Body of pancreas (tissue), 4 donors: ENCODE data around the gene DBNL.

Experiments
- CTCF ChIP-seq, 7 experiments: fragments of 450-650 bp in 4 of 7; fragments of 200-600 bp in 3 of 7; sonication (generic) in 3 of 7; IDR thresholded peaks; one replicate each; pipeline ENCODE4 v1.5.1; 2016 to 2019; ENCODE audit warnings: antibody characterized with exemption in 7 of 7
- POLR2A ChIP-seq, 3 donors: fragments of 450-650 bp; IDR thresholded peaks; one replicate each; pipeline ENCODE4 v1.6.1; 2016; ENCODE audit warnings: antibody characterized with exemption in 3 of 3, mild to moderate bottlenecking in 2 of 3

GRCh38 chr7:44045226-44046014 is 918 bp downstream of the DBNL start:
- TF ChIP-seq CTCF (IDR thresholded peaks at IDR 0.05) (no peak), POLR2A (IDR thresholded peaks at IDR 0.05) (no peak)
